ENCODE results near the gene COPG1. TPM values are rescaled to one million over a fixed set of nuclear protein-coding genes. Genes with fewer than 3 reads are reported as not detected.

The COPG1 gene
- total RNA-seq, 1 experiment from 2014 or later = 132 TPM

DNA sequence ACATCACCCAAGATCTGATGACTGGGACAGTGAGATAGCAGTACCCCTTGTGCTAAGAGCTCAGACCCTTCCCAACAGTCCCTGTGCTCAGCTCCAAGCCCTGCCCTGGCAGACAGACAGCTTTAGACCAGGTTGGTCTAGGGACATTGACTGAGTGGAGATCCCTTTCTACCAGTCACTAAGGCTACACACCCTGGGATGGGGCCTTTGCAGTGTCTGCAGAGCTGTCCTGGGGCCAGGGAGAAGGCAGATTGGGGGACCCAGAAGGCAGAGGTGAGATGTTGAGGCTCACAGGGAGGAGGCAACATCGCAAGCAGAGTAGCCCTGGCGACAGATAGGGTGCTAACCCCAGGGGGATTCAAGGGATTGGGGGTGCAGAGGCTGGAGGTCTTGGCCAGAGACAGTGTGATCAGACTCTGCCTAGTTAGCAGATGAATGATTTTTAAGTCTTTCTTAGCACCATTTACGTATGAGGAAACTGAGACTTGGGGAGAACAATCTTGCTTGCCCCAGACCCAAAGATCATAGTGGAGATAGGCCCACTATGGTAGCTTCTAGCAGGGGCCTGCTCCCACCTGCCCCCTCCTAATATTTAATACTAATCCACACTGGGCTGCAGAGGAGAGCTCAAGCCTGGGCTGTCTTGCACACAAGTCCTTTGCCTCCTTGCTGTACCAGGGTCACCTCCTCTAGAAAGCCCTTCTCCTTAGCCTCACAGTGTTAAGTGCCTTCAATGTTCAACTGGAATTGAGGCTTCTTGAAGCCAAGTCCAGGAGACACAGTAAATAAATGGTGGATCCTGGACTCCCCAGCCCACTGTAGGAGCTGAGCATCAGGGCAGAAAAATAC, 61.9 kb downstream of the COPG1 start (continued):
- TF ChIP-seq HMGA2 (CRISPR knock-in tag; IDR thresholded peaks at IDR 0.05) (no peak), NFATC4 (CRISPR knock-in tag; IDR thresholded peaks at IDR 0.05) (no peak)
- TF ChIP-seq, protein P1, sequence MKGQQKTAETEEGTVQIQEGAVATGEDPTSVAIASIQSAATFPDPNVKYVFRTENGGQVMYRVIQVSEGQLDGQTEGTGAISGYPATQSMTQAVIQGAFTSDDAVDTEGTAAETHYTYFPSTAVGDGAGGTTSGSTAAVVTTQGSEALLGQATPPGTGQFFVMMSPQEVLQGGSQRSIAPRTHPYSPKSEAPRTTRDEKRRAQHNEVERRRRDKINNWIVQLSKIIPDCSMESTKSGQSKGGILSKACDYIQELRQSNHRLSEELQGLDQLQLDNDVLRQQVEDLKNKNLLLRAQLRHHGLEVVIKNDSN (CRISPR knock-in tag; IDR thresholded peaks at IDR 0.05) = no peak
- TF ChIP-seq, protein P2, sequence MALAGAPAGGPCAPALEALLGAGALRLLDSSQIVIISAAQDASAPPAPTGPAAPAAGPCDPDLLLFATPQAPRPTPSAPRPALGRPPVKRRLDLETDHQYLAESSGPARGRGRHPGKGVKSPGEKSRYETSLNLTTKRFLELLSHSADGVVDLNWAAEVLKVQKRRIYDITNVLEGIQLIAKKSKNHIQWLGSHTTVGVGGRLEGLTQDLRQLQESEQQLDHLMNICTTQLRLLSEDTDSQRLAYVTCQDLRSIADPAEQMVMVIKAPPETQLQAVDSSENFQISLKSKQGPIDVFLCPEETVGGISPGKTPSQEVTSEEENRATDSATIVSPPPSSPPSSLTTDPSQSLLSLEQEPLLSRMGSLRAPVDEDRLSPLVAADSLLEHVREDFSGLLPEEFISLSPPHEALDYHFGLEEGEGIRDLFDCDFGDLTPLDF (CRISPR knock-in tag; IDR thresholded peaks at IDR 0.05) = no peak
- TF ChIP-seq, protein P3, sequence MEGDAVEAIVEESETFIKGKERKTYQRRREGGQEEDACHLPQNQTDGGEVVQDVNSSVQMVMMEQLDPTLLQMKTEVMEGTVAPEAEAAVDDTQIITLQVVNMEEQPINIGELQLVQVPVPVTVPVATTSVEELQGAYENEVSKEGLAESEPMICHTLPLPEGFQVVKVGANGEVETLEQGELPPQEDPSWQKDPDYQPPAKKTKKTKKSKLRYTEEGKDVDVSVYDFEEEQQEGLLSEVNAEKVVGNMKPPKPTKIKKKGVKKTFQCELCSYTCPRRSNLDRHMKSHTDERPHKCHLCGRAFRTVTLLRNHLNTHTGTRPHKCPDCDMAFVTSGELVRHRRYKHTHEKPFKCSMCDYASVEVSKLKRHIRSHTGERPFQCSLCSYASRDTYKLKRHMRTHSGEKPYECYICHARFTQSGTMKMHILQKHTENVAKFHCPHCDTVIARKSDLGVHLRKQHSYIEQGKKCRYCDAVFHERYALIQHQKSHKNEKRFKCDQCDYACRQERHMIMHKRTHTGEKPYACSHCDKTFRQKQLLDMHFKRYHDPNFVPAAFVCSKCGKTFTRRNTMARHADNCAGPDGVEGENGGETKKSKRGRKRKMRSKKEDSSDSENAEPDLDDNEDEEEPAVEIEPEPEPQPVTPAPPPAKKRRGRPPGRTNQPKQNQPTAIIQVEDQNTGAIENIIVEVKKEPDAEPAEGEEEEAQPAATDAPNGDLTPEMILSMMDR (IDR thresholded peaks at IDR 0.05) = no peak
- TF ChIP-seq, protein P4, sequence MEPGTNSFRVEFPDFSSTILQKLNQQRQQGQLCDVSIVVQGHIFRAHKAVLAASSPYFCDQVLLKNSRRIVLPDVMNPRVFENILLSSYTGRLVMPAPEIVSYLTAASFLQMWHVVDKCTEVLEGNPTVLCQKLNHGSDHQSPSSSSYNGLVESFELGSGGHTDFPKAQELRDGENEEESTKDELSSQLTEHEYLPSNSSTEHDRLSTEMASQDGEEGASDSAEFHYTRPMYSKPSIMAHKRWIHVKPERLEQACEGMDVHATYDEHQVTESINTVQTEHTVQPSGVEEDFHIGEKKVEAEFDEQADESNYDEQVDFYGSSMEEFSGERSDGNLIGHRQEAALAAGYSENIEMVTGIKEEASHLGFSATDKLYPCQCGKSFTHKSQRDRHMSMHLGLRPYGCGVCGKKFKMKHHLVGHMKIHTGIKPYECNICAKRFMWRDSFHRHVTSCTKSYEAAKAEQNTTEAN (CRISPR knock-in tag; IDR thresholded peaks at IDR 0.05) = no peak

DNA sequence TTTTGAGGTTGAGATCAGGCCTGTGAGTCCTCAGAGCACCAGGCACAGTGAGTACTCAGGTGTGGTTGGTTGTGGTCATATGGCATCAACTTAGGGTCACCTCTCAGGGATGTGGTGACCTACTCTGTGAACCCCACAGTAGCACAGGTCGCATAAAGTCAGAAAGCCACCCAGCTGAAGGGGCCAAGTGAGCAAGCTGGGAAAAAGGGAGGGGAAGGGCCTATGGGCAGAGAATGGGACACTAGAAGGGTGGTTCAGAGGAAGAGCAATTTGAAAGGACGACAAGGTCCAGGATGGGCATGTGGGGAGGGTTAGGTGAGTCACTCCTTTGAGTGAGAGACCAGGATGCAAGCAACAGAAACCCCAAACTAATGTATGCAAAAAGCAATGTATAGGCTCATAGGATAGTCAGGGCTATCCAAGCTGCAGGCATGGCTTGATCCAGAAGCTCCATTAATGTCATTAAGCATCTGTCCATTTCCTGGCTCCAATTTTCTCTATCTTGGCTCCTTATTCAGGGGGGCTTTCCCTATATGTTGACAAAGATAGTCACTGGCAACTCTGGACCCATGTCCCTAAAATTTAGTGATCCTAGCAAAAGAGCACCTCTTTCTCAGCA, 62.7 kb downstream of the COPG1 start:
- no peak for TF ChIP-seq NR3C1 (CRISPR knock-in tag; conservative IDR thresholded peaks at IDR 0.05; ENCODE audit: low read depth)
- no peak for TF ChIP-seq NR2C2 (CRISPR knock-in tag; IDR thresholded peaks at IDR 0.05)
- TF ChIP-seq, protein P2 (CRISPR knock-in tag; IDR thresholded peaks at IDR 0.05) = no peak
- TF ChIP-seq, protein P5, sequence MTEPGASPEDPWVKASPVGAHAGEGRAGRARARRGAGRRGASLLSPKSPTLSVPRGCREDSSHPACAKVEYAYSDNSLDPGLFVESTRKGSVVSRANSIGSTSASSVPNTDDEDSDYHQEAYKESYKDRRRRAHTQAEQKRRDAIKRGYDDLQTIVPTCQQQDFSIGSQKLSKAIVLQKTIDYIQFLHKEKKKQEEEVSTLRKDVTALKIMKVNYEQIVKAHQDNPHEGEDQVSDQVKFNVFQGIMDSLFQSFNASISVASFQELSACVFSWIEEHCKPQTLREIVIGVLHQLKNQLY (CRISPR knock-in tag; IDR thresholded peaks at IDR 0.05) = no peak
- no peak for TF ChIP-seq FOXK1 (CRISPR knock-in tag; IDR thresholded peaks at IDR 0.05)
- TF ChIP-seq, protein P6, sequence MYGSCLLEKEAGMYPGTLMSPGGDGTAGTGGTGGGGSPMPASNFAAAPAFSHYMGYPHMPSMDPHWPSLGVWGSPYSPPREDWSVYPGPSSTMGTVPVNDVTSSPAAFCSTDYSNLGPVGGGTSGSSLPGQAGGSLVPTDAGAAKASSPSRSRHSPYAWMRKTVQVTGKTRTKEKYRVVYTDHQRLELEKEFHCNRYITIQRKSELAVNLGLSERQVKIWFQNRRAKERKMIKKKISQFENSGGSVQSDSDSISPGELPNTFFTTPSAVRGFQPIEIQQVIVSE (CRISPR knock-in tag; IDR thresholded peaks at IDR 0.05; ENCODE audit: borderline replicate concordance) = no peak
- no peak for TF ChIP-seq RELA (CRISPR knock-in tag; IDR thresholded peaks at IDR 0.05; ENCODE audit: borderline replicate concordance)
- TF ChIP-seq OVOL2 (CRISPR knock-in tag; IDR thresholded peaks at IDR 0.05; ENCODE audit: borderline replicate concordance) = no peak
- TF ChIP-seq ZNF232 (CRISPR knock-in tag; IDR thresholded peaks at IDR 0.05) = no peak
- Mint-ChIP-seq H3K4me1 (peaks cover 9% of the 10 kb centered on the region), H3K27ac (no peak overlapping the region), H3K4me3 (no peak overlapping the region), H3K27me3 (ENCODE audit: low read depth) (no peaks in the 10 kb centered on the region; the same call in 1 of the 2 replicates), H3K9me3 (no peaks in the 10 kb centered on the region), H3K36me3 (no peaks in the 10 kb centered on the region)
- ATAC-seq (no peak), DNase-seq (ENCODE audit: low spot score) (no peak)
- CTCF ChIA-PET = interaction anchor here (0.7 to 1.1 kb wide), 2 partner anchors 66 to 342 kb away, joined by 3 to 5 read pairs; no protein-coding TSS in a partner anchor
- POLR2A ChIA-PET = no interaction called here
